ENCODE results near the gene DGKQ. TPM values are rescaled to one million over a fixed set of nuclear protein-coding genes. Genes with fewer than 3 reads are reported as not detected.
A peak's percentile ranks its signal among the peaks of the same experiment; 100 is the strongest.

The DGKQ gene
- polyA plus RNA-seq, 1 of the 3 experiments (the other 2 are of a cell fraction) = 10.9 TPM

DNA sequence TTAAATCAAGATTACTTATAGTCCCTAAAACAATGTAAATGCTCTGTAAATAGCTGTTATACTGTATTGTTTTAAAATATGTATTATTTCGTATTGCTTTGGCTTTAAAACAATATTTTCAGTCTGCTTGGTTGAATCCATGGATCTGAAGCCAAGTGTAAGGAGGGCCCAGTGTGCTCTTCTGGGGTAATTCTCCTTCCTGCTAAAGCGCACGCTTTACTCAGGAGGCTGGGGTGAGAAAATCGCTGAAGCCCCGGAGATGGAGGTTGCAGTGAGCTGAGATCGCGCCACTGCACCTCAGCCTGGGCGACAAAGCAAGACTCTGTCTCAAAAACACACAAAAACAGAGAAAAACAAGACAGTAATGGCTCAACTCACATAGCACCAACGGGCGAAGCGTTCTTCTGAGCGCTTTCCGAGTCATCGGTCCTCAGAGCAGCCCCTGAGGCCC, 13.1 kb upstream of the DGKQ start:
- H3K27me3 ChIP-seq (ENCODE audit: insufficient read depth) = no peaks in the 10 kb centered on the region
- H3K4me3 ChIP-seq (ENCODE audit: low read depth in 2 of 2, low read length in 1 of 2) = peak overlapping the region; percentile 76 to 85
- H4K20me1 ChIP-seq (ENCODE audit: insufficient read depth) = no peaks in the 10 kb centered on the region
- ChIA-PET CTCF (interaction anchor here (1.0 to 2.6 kb wide), 16 partner anchors 11 to 302 kb away, joined by 3 to 27 read pairs (median 6); partner anchors contain the start of genes GAK and TMEM175), POLR2A (interaction anchor here (1.0 to 1.4 kb wide), 3 partner anchors 14 to 60 kb away, joined by 3 to 5 read pairs (median 3); partner anchors contain the start of genes GAK and TMEM175)
- peaks cover 10 to 17% of the 10 kb centered on the region in 2 experiments; a peak in 1 of 4 replicates for H3K4me1 ChIP-seq (ENCODE audit: control insufficient read depth in 1 of 2, insufficient read depth in 2 of 2, low read depth in 1 of 2, low read length in 1 of 2)
- H3F3A ChIP-seq (replicated peaks; ENCODE audit: insufficient read depth) = no peaks in the 10 kb centered on the region
- TF ChIP-seq EP300 (IDR thresholded peaks at IDR 0.05; ENCODE audit: borderline replicate concordance in 1 of 2, low read depth in 1 of 2, low read length in 1 of 2) = no peak
- TF ChIP-seq NFIC (IDR thresholded peaks at IDR 0.05; ENCODE audit: borderline replicate concordance) = no peak
- TF ChIP-seq GABPA (IDR thresholded peaks at IDR 0.05; ENCODE audit: low read depth) = no peak
- H3K27ac ChIP-seq (ENCODE audit: low read depth in 2 of 2, low read length in 1 of 2) = peak overlapping the region; percentile 55 to 82; a peak in 3 of 4 replicates
- H3K9me2 ChIP-seq = no peaks in the 10 kb centered on the region
- no peaks in the 10 kb centered on the region for H3K9me3 ChIP-seq
- H2AFZ ChIP-seq (ENCODE audit: low read depth) = peak overlapping the region; percentile 88; the same call in 1 of the 2 replicates
- WGBS (ENCODE audit: low lambda C conversion rate) = 7% methylated on average over 8 of the region's 14 CpGs
- peaks cover 7% of the 10 kb centered on the region; the same call in 1 of the 2 replicates for H3K79me2 ChIP-seq (ENCODE audit: insufficient read depth)
- H3K36me3 ChIP-seq (replicated peaks in 1 of 2; ENCODE audit: control insufficient read depth in 1 of 2, insufficient read depth in 2 of 2, low read length in 1 of 2) = peaks cover 0 to 16% of the 10 kb centered on the region in 2 experiments
- H3K4me2 ChIP-seq = peak overlapping the region; percentile 95
- DNase-seq = peak; percentile 66
- H3K9ac ChIP-seq = peak overlapping the region; percentile 77

DNA sequence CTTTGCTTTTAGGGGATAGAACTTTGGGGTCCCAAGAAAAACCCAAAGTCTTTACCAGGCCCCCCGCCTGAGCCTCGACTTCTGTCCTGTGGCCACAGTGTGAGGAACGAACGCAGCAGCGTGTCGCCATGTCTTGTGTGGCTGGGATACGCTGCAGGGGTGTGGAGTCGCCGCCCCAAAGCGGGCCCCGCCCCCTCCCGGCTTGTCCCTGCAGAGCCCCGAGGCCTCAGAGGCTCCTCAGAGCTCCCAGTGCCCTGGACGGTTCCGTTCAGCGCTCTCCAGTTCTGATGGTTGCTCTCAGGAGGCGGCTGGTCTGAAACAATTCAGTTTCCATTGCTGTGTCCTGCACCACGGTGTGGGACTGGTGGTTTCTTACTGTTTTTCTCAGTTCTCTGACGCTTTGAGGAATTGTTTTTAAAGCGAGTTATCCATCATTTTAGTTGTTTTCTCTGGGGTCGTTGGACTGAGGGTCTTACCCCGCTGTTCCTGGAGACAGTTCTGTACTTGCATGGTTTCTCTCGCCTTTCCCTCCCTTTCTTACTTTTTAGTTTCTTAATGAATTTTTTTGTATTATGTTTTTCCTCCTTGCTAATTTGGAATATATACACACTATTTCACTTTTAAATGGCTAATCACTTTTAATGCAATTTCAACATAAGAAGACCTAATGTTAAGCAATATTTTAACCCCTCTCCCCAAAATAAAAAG, 11.9 kb upstream of the DGKQ start:
- CTCF ChIA-PET = no interaction called here

More for the DNA sequence above, 11.9 kb upstream of the DGKQ start:
- POLR2A ChIA-PET = no interaction called here
- H2AFZ ChIP-seq (ENCODE audit: low read depth) = no peak overlapping the region
- peaks cover 10 to 17% of the 10 kb centered on the region in 2 experiments; a peak in 1 of 4 replicates for H3K4me1 ChIP-seq (ENCODE audit: control insufficient read depth in 1 of 2, insufficient read depth in 2 of 2, low read depth in 1 of 2, low read length in 1 of 2)
- 97% methylated on average over 16 of the region's 23 CpGs for WGBS (ENCODE audit: low lambda C conversion rate)
- H3K27ac ChIP-seq (ENCODE audit: low read depth in 2 of 2, low read length in 1 of 2) = no peak overlapping the region
- peaks cover 0 to 7% of the 10 kb centered on the region in 2 experiments for H3K36me3 ChIP-seq (replicated peaks in 1 of 2; ENCODE audit: control insufficient read depth in 1 of 2, insufficient read depth in 2 of 2, low read length in 1 of 2)
- H3K9me3 ChIP-seq = no peaks in the 10 kb centered on the region
- H3K27me3 ChIP-seq (ENCODE audit: insufficient read depth) = no peaks in the 10 kb centered on the region
- no peak overlapping the region for H3K4me2 ChIP-seq
- H3F3A ChIP-seq (replicated peaks; ENCODE audit: insufficient read depth) = no peaks in the 10 kb centered on the region
- DNase-seq = no peak
- no peaks in the 10 kb centered on the region for H3K9me2 ChIP-seq
- TF ChIP-seq, protein P1, sequence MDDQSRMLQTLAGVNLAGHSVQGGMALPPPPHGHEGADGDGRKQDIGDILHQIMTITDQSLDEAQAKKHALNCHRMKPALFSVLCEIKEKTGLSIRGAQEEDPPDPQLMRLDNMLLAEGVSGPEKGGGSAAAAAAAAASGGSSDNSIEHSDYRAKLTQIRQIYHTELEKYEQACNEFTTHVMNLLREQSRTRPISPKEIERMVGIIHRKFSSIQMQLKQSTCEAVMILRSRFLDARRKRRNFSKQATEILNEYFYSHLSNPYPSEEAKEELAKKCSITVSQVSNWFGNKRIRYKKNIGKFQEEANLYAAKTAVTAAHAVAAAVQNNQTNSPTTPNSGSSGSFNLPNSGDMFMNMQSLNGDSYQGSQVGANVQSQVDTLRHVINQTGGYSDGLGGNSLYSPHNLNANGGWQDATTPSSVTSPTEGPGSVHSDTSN (IDR thresholded peaks at IDR 0.05) = no peak
- TF ChIP-seq, protein P2, sequence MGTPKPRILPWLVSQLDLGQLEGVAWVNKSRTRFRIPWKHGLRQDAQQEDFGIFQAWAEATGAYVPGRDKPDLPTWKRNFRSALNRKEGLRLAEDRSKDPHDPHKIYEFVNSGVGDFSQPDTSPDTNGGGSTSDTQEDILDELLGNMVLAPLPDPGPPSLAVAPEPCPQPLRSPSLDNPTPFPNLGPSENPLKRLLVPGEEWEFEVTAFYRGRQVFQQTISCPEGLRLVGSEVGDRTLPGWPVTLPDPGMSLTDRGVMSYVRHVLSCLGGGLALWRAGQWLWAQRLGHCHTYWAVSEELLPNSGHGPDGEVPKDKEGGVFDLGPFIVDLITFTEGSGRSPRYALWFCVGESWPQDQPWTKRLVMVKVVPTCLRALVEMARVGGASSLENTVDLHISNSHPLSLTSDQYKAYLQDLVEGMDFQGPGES (IDR thresholded peaks at IDR 0.05; ENCODE audit: low read depth, low read length) = no peak
- no peak for TF ChIP-seq JUND (IDR thresholded peaks at IDR 0.05)
- TF ChIP-seq FOSL2 (IDR thresholded peaks at IDR 0.05; ENCODE audit: borderline replicate concordance, low read depth) = no peak
- TF ChIP-seq RFX5 (IDR thresholded peaks at IDR 0.05; ENCODE audit: low read length) = no peak
- no peak for TF ChIP-seq CHD2 (IDR thresholded peaks at IDR 0.05; ENCODE audit: low read length, partially characterized antibody)
- TF ChIP-seq SIN3A (IDR thresholded peaks at IDR 0.05; ENCODE audit: borderline replicate concordance, low read depth, low read length) = no peak
- no peak for TF ChIP-seq RAD21 (IDR thresholded peaks at IDR 0.05; ENCODE audit: low read length)
- no peak for TF ChIP-seq NFIC (IDR thresholded peaks at IDR 0.05; ENCODE audit: borderline replicate concordance)
- H3K79me2 ChIP-seq (ENCODE audit: insufficient read depth) = peaks cover 7% of the 10 kb centered on the region
- no peak overlapping the region for H3K9ac ChIP-seq
- H3K4me3 ChIP-seq (ENCODE audit: low read depth in 2 of 2, low read length in 1 of 2) = no peak overlapping the region
- no peaks in the 10 kb centered on the region for H4K20me1 ChIP-seq (ENCODE audit: insufficient read depth)
